ENCODE measurements around the gene EFS. TPM values are rescaled to one million over a fixed set of nuclear protein-coding genes. Genes with fewer than 3 reads are reported as not detected.

Gene EFS
- total and polyA plus RNA-seq, 10 of the 15 experiments (the other 5 are each of a cell fraction or from before 2014, with no cell fraction given), result 0.08 TPM; not detected in 9

DNA sequence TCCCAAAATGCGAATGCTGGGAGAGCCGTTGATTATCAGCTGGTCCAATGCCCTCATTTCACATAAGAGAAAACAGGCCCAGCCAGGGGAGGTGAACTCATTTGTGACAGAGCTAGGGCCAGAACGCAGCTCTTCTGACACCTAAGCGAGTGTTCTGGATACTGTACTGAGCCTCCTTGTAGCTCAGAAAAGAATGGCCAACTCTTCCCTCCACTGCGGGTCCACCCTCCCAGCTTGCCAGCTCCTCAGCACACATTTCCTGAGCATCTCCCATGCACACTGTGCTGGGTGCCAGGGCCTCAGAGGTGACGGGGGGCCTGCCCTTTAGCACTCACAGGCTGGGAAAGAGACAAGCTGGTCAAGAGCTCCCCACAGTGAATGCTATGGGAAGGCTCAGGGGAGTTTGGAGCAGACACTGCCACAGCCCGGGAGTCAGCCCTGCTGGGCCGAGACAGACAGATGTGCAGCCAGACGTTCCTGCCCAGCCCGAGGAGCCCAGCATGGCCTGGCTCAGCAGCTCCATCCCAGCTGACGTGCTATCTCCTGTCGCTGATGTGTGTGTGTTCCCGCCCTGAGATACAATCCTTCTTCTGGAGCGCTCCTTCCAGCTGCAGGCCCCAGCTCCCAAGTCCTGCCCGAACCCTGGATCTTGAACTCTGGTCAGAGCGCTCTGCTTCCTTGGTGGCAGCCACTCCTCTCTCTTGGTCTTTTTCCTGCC is 15.4 kb upstream of the EFS start (continued):
- TF ChIP-seq, protein P1, sequence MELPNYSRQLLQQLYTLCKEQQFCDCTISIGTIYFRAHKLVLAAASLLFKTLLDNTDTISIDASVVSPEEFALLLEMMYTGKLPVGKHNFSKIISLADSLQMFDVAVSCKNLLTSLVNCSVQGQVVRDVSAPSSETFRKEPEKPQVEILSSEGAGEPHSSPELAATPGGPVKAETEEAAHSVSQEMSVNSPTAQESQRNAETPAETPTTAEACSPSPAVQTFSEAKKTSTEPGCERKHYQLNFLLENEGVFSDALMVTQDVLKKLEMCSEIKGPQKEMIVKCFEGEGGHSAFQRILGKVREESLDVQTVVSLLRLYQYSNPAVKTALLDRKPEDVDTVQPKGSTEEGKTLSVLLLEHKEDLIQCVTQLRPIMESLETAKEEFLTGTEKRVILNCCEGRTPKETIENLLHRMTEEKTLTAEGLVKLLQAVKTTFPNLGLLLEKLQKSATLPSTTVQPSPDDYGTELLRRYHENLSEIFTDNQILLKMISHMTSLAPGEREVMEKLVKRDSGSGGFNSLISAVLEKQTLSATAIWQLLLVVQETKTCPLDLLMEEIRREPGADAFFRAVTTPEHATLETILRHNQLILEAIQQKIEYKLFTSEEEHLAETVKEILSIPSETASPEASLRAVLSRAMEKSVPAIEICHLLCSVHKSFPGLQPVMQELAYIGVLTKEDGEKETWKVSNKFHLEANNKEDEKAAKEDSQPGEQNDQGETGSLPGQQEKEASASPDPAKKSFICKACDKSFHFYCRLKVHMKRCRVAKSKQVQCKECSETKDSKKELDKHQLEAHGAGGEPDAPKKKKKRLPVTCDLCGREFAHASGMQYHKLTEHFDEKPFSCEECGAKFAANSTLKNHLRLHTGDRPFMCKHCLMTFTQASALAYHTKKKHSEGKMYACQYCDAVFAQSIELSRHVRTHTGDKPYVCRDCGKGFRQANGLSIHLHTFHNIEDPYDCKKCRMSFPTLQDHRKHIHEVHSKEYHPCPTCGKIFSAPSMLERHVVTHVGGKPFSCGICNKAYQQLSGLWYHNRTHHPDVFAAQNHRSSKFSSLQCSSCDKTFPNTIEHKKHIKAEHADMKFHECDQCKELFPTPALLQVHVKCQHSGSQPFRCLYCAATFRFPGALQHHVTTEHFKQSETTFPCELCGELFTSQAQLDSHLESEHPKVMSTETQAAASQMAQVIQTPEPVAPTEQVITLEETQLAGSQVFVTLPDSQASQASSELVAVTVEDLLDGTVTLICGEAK (IDR thresholded peaks at IDR 0.05; ENCODE audit: borderline replicate concordance), result no peak
- TF ChIP-seq KDM1A (IDR thresholded peaks at IDR 0.05; ENCODE audit: borderline replicate concordance) (no peak), ZNF24 (IDR thresholded peaks at IDR 0.05) (no peak), CBX3 (IDR thresholded peaks at IDR 0.05; ENCODE audit: borderline replicate concordance, low read depth) (no peak), JUNB (IDR thresholded peaks at IDR 0.05) (no peak), MXI1 (IDR thresholded peaks at IDR 0.05; ENCODE audit: low read depth, low read length) (no peak), NR2C1 (IDR thresholded peaks at IDR 0.05) (no peak)
